ENCODE results near the gene TRAF4. TPM values are rescaled to one million over a fixed set of nuclear protein-coding genes. Genes with fewer than 3 reads are reported as not detected.

Gene TRAF4
- total and polyA plus RNA-seq, 9 of the 15 experiments (the other 6 are each of a cell fraction or from before 2014, with no cell fraction given), result 2.4 to 147 (median 72.4) TPM

GRCh38 chr17:28726627-28727491, 17.0 kb upstream of the TRAF4 start (continued):
- TF ChIP-seq TSHZ1 (CRISPR knock-in tag; IDR thresholded peaks at IDR 0.05) (no peak), IRF2 (CRISPR knock-in tag; IDR thresholded peaks at IDR 0.05) (no peak), MTA1 (IDR thresholded peaks at IDR 0.05; ENCODE audit: borderline replicate concordance) (peak; percentile 67; the same call in 1 of the 2 replicates), U2AF1 (optimal IDR thresholded peaks at IDR 0.05; ENCODE audit: low read depth, low read length) (no peak), ZNF274 (IDR thresholded peaks at IDR 0.05; ENCODE audit: borderline replicate concordance, low read depth, low read length) (no peak), ZNF764 (CRISPR knock-in tag; IDR thresholded peaks at IDR 0.05; ENCODE audit: low read depth) (no peak), OTX1 (CRISPR knock-in tag; IDR thresholded peaks at IDR 0.05) (no peak; the same call in 1 of the 2 replicates), YY1 (IDR thresholded peaks at IDR 0.05; ENCODE audit: borderline replicate concordance in 1 of 3, control insufficient read depth in 1 of 3, extremely low read depth in 1 of 3, insufficient read depth in 3 of 3, insufficient read length in 1 of 3, insufficient replicate concordance in 2 of 3, low read depth in 1 of 3, low read length in 2 of 3) (peak in 2 of 3 experiments; percentile 59 to 60), TSC22D4 (tag; IDR thresholded peaks at IDR 0.05) (no peak), TRIM28 (IDR thresholded peaks at IDR 0.05) (0 out of 2 replicates have a peak, but pooled peaks have one; percentile 7), NR3C1 (CRISPR knock-in tag; IDR thresholded peaks at IDR 0.05) (no peak), KLF13 (tag; IDR thresholded peaks at IDR 0.05; ENCODE audit: borderline replicate concordance, low read depth) (peak; percentile 60), FOXK1 (CRISPR knock-in tag; IDR thresholded peaks at IDR 0.05; ENCODE audit: borderline replicate concordance) (no peak), TCFL5 (CRISPR knock-in tag; conservative IDR thresholded peaks at IDR 0.05) (no peak), CEBPB (tag; IDR thresholded peaks at IDR 0.05) (no peak), HDAC1 (IDR thresholded peaks at IDR 0.05) (peak in 1 of 2 experiments; percentile 89; a peak in 2 of 4 replicates), ZNF347 (CRISPR knock-in tag; IDR thresholded peaks at IDR 0.05; ENCODE audit: low read depth) (no peak), BRF2 (IDR thresholded peaks at IDR 0.05; ENCODE audit: borderline replicate concordance, insufficient read depth, insufficient read length) (no peak), RBFOX2 (IDR thresholded peaks at IDR 0.05; ENCODE audit: low read depth, low read length) (peak; percentile 65), MTA3 (IDR thresholded peaks at IDR 0.05; ENCODE audit: borderline replicate concordance) (peak; percentile 82; the same call in 1 of the 2 replicates), DACH1 (IDR thresholded peaks at IDR 0.05; ENCODE audit: partially characterized antibody) (no peak), RBBP5 (IDR thresholded peaks at IDR 0.05; ENCODE audit: borderline replicate concordance, insufficient read depth, low read length, poor library complexity, severe bottlenecking) (peak; percentile 23), MEIS2 (IDR thresholded peaks at IDR 0.05; ENCODE audit: partially characterized antibody) (no peak)

All from K562 (cell line).